Rectal smooth muscle tissue (tissue), 1 donor: ENCODE measurements around the gene UBE2O.

Experiments used
- H3K27ac ChIP-seq: one replicate; pipeline ENCODE4 v1.7.0; 2013; ENCODE audit warnings: low read depth, low read length, inconsistent platforms
- H3K27me3 ChIP-seq: one replicate; pipeline ENCODE4 v1.7.0; 2013; ENCODE audit warnings: low read length; ENCODE audit not compliant: control insufficient read depth, insufficient read depth
- H3K36me3 ChIP-seq: one replicate; pipeline ENCODE4 v1.7.0; 2013; ENCODE audit warnings: low read length; ENCODE audit not compliant: control insufficient read depth, insufficient read depth
- H3K4me1 ChIP-seq: one replicate; pipeline ENCODE4 v1.7.0; 2013; ENCODE audit warnings: low read length; ENCODE audit not compliant: control insufficient read depth, insufficient read depth
- H3K4me3 ChIP-seq: one replicate; pipeline ENCODE4 v1.7.0; 2013; ENCODE audit warnings: low read length
- H3K9ac ChIP-seq: one replicate; pipeline ENCODE4 v1.7.0; 2013; ENCODE audit warnings: low read length

Gene UBE2O

GRCh38 chr17:76382803-76383545 is 70.0 kb downstream of the UBE2O start:
- Histone ChIP-seq H3K27ac (no peak overlapping the region), H3K9ac (no peak overlapping the region), H3K4me1 (peaks cover 5% of the 10 kb centered on the region), H3K4me3 (peak overlapping the region; percentile 68), H3K36me3 (no peaks in the 10 kb centered on the region), H3K27me3 (no peaks in the 10 kb centered on the region)

- no peaks in the 10 kb centered on the region for H3K36me3 ChIP-seq
- H3K27me3 ChIP-seq: no peaks in the 10 kb centered on the region
- peak overlapping the region; percentile 68 for H3K4me3 ChIP-seq
- H3K27ac ChIP-seq: no peak overlapping the region
- H3K9ac ChIP-seq: no peak overlapping the region
- H3K4me1 ChIP-seq: peaks cover 5% of the 10 kb centered on the region
Observed at GRCh38 chr17:76382351-76382802, 70.6 kb downstream of the UBE2O start.

- no peak overlapping the region for H3K27ac ChIP-seq
- peak overlapping the region; percentile 68 for H3K4me3 ChIP-seq
Observed at GRCh38 chr17:76381633-76382350, 71.2 kb downstream of the UBE2O start.

GRCh38 chr17:76379646-76380376 is 73.1 kb downstream of the UBE2O start:
- H3K4me3 ChIP-seq: no peak overlapping the region
- H3K27me3 ChIP-seq: no peaks in the 10 kb centered on the region
- no peaks in the 10 kb centered on the region for H3K36me3 ChIP-seq
- no peak overlapping the region for H3K27ac ChIP-seq
- H3K4me1 ChIP-seq: peaks cover 5% of the 10 kb centered on the region
- no peak overlapping the region for H3K9ac ChIP-seq

More at GRCh38 chr17:76381633-76382350, 71.2 kb downstream of the UBE2O start:
- peaks cover 5% of the 10 kb centered on the region for H3K4me1 ChIP-seq
- H3K36me3 ChIP-seq: no peaks in the 10 kb centered on the region
- no peak overlapping the region for H3K9ac ChIP-seq
- no peaks in the 10 kb centered on the region for H3K27me3 ChIP-seq

GRCh38 chr17:76379275-76379641 is 73.7 kb downstream of the UBE2O start:
- H3K36me3 ChIP-seq: no peaks in the 10 kb centered on the region
- H3K4me1 ChIP-seq: peaks cover 5% of the 10 kb centered on the region

GRCh38 chr17:76378548-76379274 is 74.2 kb downstream of the UBE2O start:
- H3K27ac ChIP-seq: no peak overlapping the region
- H3K4me3 ChIP-seq: no peak overlapping the region

More at GRCh38 chr17:76379275-76379641, 73.7 kb downstream of the UBE2O start:
- Histone ChIP-seq H3K27me3 (no peaks in the 10 kb centered on the region), H3K9ac (no peak overlapping the region), H3K27ac (no peak overlapping the region), H3K4me3 (no peak overlapping the region)

GRCh38 chr17:76376318-76377133 is 76.4 kb downstream of the UBE2O start:
- Histone ChIP-seq H3K9ac (no peak overlapping the region), H3K36me3 (no peaks in the 10 kb centered on the region), H3K4me1 (no peaks in the 10 kb centered on the region), H3K27ac (no peak overlapping the region), H3K4me3 (no peak overlapping the region), H3K27me3 (no peaks in the 10 kb centered on the region)

More at GRCh38 chr17:76378548-76379274, 74.2 kb downstream of the UBE2O start:
- Histone ChIP-seq H3K9ac (no peak overlapping the region), H3K4me1 (peaks cover 5% of the 10 kb centered on the region), H3K27me3 (no peaks in the 10 kb centered on the region), H3K36me3 (no peaks in the 10 kb centered on the region)

- H3K27ac ChIP-seq: no peak overlapping the region
- no peaks in the 10 kb centered on the region for H3K27me3 ChIP-seq
- H3K9ac ChIP-seq: no peak overlapping the region
- peaks cover 3% of the 10 kb centered on the region for H3K4me1 ChIP-seq
- no peaks in the 10 kb centered on the region for H3K36me3 ChIP-seq
- H3K4me3 ChIP-seq: no peak overlapping the region
Observed at GRCh38 chr17:76371656-76372628, 81.0 kb downstream of the UBE2O start.

GRCh38 chr17:76370261-76370993 is 82.5 kb downstream of the UBE2O start:
- H3K27ac ChIP-seq: no peak overlapping the region
- no peaks in the 10 kb centered on the region for H3K36me3 ChIP-seq
- H3K27me3 ChIP-seq: no peaks in the 10 kb centered on the region
- no peak overlapping the region for H3K9ac ChIP-seq
- H3K4me3 ChIP-seq: no peak overlapping the region
- H3K4me1 ChIP-seq: peaks cover 3% of the 10 kb centered on the region

- H3K27ac ChIP-seq: no peak overlapping the region
Observed at GRCh38 chr17:76369804-76370203, 83.1 kb downstream of the UBE2O start.

More at GRCh38 chr17:76369804-76370203, 83.1 kb downstream of the UBE2O start:
- Histone ChIP-seq H3K4me3 (no peak overlapping the region), H3K36me3 (no peaks in the 10 kb centered on the region), H3K4me1 (peaks cover 3% of the 10 kb centered on the region), H3K27me3 (no peaks in the 10 kb centered on the region), H3K9ac (no peak overlapping the region)
